Endothelial cell of umbilical vein (primary cell): ENCODE measurements around the gene SIX5. TPM values are rescaled to one million over a fixed set of nuclear protein-coding genes. Genes with fewer than 3 reads are reported as not detected.

ENCODE experiments used
- BruUV-seq: library from RNA; stranded (reverse); fragments of 400-500 nt; replicated peaks from 2 replicates; lab custom pipeline; 2021; lab: Mats Ljungman, UMichigan
- CTCF ChIA-PET: fragments of 300-600, 350-600 bp; sonication (Branson Sonifier 250); formaldehyde crosslinking; loops from one replicate; lab custom pipeline; 2021; ENCODE audit warnings: antibody characterized with exemption, inconsistent platforms; lab: Charles Lee
- POLR2A ChIA-PET: fragments of 300-600, 350-600 bp; sonication (Branson Sonifier 250); formaldehyde crosslinking; loops from one replicate; lab custom pipeline; 2021; ENCODE audit warnings: antibody characterized with exemption, inconsistent platforms; lab: Charles Lee
- DNase-seq: peaks from one replicate; pipeline ENCODE4 v3.0.0-alpha.2; 2011; ENCODE audit warnings: low read depth, low spot score
- FAIRE-seq: peaks from 2 replicates; lab custom pipeline; 2011; peaks lifted over from hg19 to GRCh38; lab: Jason Lieb, UNC
- H2AFZ ChIP-seq: 2 replicates; pipeline ENCODE4 v1.6.0; 2012; ENCODE audit warnings: low read depth, low read length, control low read depth, inconsistent platforms
- H3K27ac ChIP-seq: 2 replicates; pipeline ENCODE4 v1.5.1; 2011; ENCODE audit warnings: low read depth, mild to moderate bottlenecking, control low read depth, low read length, moderate library complexity; ENCODE audit not compliant: insufficient read depth
- H3K27me3 ChIP-seq, 2 experiments: 2 replicates each; pipeline versions ENCODE4 v1.6.0 to v1.6.1; 2011; ENCODE audit warnings: low read length in 2 of 2, mixed read lengths in 1 of 2; ENCODE audit not compliant: control insufficient read depth in 2 of 2, insufficient read depth in 2 of 2
- H3K36me3 ChIP-seq, 2 experiments: 2 replicates in 1 of 2; 3 replicates in 1 of 2; pipeline ENCODE4 v1.5.1; 2011; ENCODE audit warnings: low read length in 2 of 2, mild to moderate bottlenecking in 1 of 2, moderate library complexity in 1 of 2; ENCODE audit not compliant: control insufficient read depth in 2 of 2, insufficient read depth in 2 of 2; ENCODE audit errors: extremely low read depth in 1 of 2
- H3K4me1 ChIP-seq: 3 replicates; pipeline ENCODE4 v1.5.1; 2011; ENCODE audit warnings: mild to moderate bottlenecking, low read length; ENCODE audit not compliant: control insufficient read depth, insufficient read depth; ENCODE audit errors: extremely low read depth
- H3K4me2 ChIP-seq: 2 replicates; pipeline ENCODE4 v1.6.1; 2011; ENCODE audit warnings: low read length, control low read depth, mixed read lengths; ENCODE audit not compliant: insufficient read depth
- H3K4me3 ChIP-seq, 3 experiments: fragments of 200-600 bp in 1 of 3; sonication (generic), shearing (Covaris generic) in 1 of 3; replicated peaks in 1 of 3; 2 replicates each; pipeline ENCODE4 v1.5.1; 2011 to 2016; ENCODE audit warnings: control low read depth in 3 of 3, low read length in 3 of 3, mild to moderate bottlenecking in 2 of 3, inconsistent platforms in 1 of 3, low read depth in 1 of 3, moderate library complexity in 1 of 3; ENCODE audit not compliant: insufficient read depth in 1 of 3
- H3K79me2 ChIP-seq: 2 replicates; pipeline ENCODE4 v1.6.0; 2012; ENCODE audit warnings: low read length, inconsistent platforms; ENCODE audit not compliant: control insufficient read depth, insufficient read depth
- H3K9ac ChIP-seq: replicated peaks from 2 replicates; pipeline ENCODE3; 2011; ENCODE audit warnings: low read length, control low read depth; ENCODE audit not compliant: insufficient read depth; ENCODE audit errors: extremely low read depth
- H3K9me1 ChIP-seq: replicated peaks from 3 replicates; pipeline ENCODE4 v1.6.0; 2011; ENCODE audit warnings: mild to moderate bottlenecking, low read length; ENCODE audit not compliant: control insufficient read depth, insufficient read depth; ENCODE audit errors: extremely low read depth
- H3K9me3 ChIP-seq: replicated peaks from 2 replicates; pipeline ENCODE4 v1.5.1; 2012; ENCODE audit warnings: low read length, inconsistent platforms; ENCODE audit not compliant: control insufficient read depth, insufficient read depth
- H4K20me1 ChIP-seq: replicated peaks from 2 replicates; pipeline ENCODE3; 2011; ENCODE audit warnings: mild to moderate bottlenecking, low read length; ENCODE audit not compliant: control insufficient read depth, insufficient read depth; ENCODE audit errors: extremely low read depth
- CTCF ChIP-seq, 2 donors: IDR thresholded peaks; 1 replicate in 1 of 2; 2 replicates in 1 of 2; pipeline ENCODE4 v1.5.1; 2011; ENCODE audit warnings: low read length in 2 of 2, mild to moderate bottlenecking in 2 of 2, moderate library complexity in 2 of 2, control low read depth in 1 of 2, inconsistent platforms in 1 of 2, low read depth in 1 of 2; ENCODE audit not compliant: insufficient read depth in 1 of 2; ENCODE audit errors: extremely low read depth in 1 of 2
- EZH2 ChIP-seq: IDR thresholded peaks from 2 replicates; pipeline ENCODE4 v1.6.1; 2012; ENCODE audit warnings: borderline replicate concordance, low read depth, mild to moderate bottlenecking, moderate library complexity, low read length, inconsistent platforms; ENCODE audit not compliant: severe bottlenecking
- FOS ChIP-seq: IDR thresholded peaks from 2 replicates; pipeline ENCODE4 v1.6.1; 2011; ENCODE audit warnings: mild to moderate bottlenecking, low read length, moderate library complexity, borderline replicate concordance; ENCODE audit not compliant: insufficient read depth
- JUN ChIP-seq: IDR thresholded peaks from 2 replicates; pipeline ENCODE4 v1.6.1; 2011; ENCODE audit warnings: borderline replicate concordance, low read depth; ENCODE audit not compliant: insufficient read length, insufficient read depth
- MAX ChIP-seq: IDR thresholded peaks from 2 replicates; pipeline ENCODE4 v1.6.1; 2011; ENCODE audit not compliant: insufficient read depth, insufficient read length
- POLR2A ChIP-seq: IDR thresholded peaks from 2 replicates; pipeline ENCODE4 v1.6.1; 2012; ENCODE audit warnings: low read depth, mild to moderate bottlenecking, control low read depth, low read length
- dilution Hi-C: fragments of 300-500 bp; cut with MboI; formaldehyde crosslinking; loops from one replicate; pipeline ENCODE4 v1.15.0; 2019; ENCODE audit warnings: low sequenced_read_pairs; ENCODE audit not compliant: extremely low pct_ligation_motif_present
- intact Hi-C: fragments of 100-400 bp; cut with micrococcal nuclease; formaldehyde crosslinking; loops from one replicate; pipeline ENCODE4 v1.10.0; 2022
- polyA plus RNA-seq, 4 experiments: library from polyadenylated mRNA; depleted of rRNA in 3 of 4; stranded (reverse) in 3 of 4; unstranded in 1 of 4; fragments of >200 nt; gene quantifications; 2 replicates each; pipeline versions ENCODE4 v1.2.1 to v1.2.3, GENCODE V29; 2011 to 2012; ENCODE audit warnings: missing spikeins in 1 of 4
- total RNA-seq: library from RNA; stranded (reverse); gene quantifications from 2 replicates; pipeline ENCODE4 v1.2.3, GENCODE V29; 2021

The SIX5 gene
- total and polyA plus RNA-seq, 2 donors (not counting 3 experiments of a cell fraction or from before 2014, with no cell fraction given): 13.1 to 16.7 TPM

- CTCF ChIA-PET: no interaction called here
These were observed 17.5 kb upstream of the SIX5 start for GRCh38 chr19:45786533-45786894.

More at GRCh38 chr19:45786533-45786894, 17.5 kb upstream of the SIX5 start:
- intact Hi-C loops: no loop called here
- POLR2A ChIA-PET: no interaction called here
- TF ChIP-seq POLR2A (no peak), FOS (no peak), JUN (no peak), MAX (no peak), CTCF (IDR thresholded peaks at IDR 0.05; ENCODE audit: extremely low read depth in 1 of 2, insufficient read depth in 1 of 2, low read depth in 1 of 2, low read length in 2 of 2) (no peak), EZH2 (no peak)
- H3K27me3 ChIP-seq: no peaks in the 10 kb centered on the region
- H3K4me1 ChIP-seq: peaks cover 8% of the 10 kb centered on the region
- no peaks in the 10 kb centered on the region for H3K9me1 ChIP-seq
- dilution Hi-C loops: no loop called here
- DNase-seq: no peak
- no peak overlapping the region for H2AFZ ChIP-seq
- H3K9me3 ChIP-seq: no peaks in the 10 kb centered on the region
- no peak overlapping the region for H3K27ac ChIP-seq
- no peak overlapping the region for H3K4me3 ChIP-seq
- no peak overlapping the region for H3K9ac ChIP-seq
- H3K36me3 ChIP-seq: peaks cover 10 to 31% of the 10 kb centered on the region in 2 experiments
- H4K20me1 ChIP-seq: no peaks in the 10 kb centered on the region
- no peak overlapping the region for H3K4me2 ChIP-seq
- H3K79me2 ChIP-seq: peaks cover 10% of the 10 kb centered on the region
- no peak for FAIRE-seq
- BruUV-seq: no TSS peak
